Stimulated activated CD4-positive, alpha-beta T cell treated with anti-CD3 and anti-CD28 coated beads, Interleukin-4, amount 100 ng/mL, for 1 hour (primary cell): ENCODE data around the gene ERICH2.

Experiments
- DNase-seq: peaks from one replicate; pipeline ENCODE4 v3.0.0-alpha.2; 2020

The ERICH2 gene

GRCh38 chr2:170846314-170846713 is 76.1 kb downstream of the ERICH2 start:
- no peak for DNase-seq

GRCh38 chr2:170847716-170848115 is 77.5 kb downstream of the ERICH2 start:
- no peak for DNase-seq
